Measurements from ENCODE around the gene TIAM2.
"Not testable (repeated sequence)": the region's sequence is repeated elsewhere in the genome, so short reads cannot be mapped to it uniquely, and the experiment has no call there.

Gene TIAM2

DNA sequence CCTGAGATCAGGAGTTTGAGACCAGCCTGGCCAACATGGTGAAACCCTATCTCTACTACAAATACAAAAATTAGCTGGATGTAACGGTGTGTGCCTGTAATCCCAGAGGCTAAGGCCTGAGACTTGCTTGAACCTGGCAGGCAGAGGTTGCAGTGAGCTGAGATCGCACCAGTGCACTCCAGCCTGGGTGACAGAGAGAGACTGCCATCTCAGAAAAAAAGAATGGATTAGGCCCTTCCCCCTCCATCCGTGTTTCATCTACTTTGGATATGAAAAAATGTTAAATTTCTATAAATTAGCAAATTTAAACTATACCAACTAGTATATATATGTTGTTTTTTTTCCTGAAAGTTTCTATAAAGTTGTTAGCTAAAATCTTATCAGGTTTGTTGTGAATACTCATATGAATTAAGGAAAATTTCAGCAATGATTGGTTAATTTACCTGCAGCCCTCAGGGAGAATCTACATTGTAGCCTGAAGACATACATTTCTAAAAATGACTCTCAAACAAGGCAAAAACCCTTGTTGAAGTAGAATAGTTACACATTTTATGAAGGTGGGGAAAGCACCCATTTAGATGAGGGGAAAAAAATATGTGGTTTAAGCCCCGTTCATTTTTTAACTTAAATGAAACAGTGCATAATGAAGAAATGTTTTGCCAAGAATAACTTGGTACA is 120.9 kb downstream of the TIAM2 start:
- H3K4me3 ChIP-seq (replicated peaks in 1 of 2; ENCODE audit: low read depth in 2 of 2, low read length in 2 of 2), result no peak overlapping the region
- DNase-seq (ENCODE audit: low read depth in 2 of 2), result no peak
- TF ChIP-seq, protein P1, sequence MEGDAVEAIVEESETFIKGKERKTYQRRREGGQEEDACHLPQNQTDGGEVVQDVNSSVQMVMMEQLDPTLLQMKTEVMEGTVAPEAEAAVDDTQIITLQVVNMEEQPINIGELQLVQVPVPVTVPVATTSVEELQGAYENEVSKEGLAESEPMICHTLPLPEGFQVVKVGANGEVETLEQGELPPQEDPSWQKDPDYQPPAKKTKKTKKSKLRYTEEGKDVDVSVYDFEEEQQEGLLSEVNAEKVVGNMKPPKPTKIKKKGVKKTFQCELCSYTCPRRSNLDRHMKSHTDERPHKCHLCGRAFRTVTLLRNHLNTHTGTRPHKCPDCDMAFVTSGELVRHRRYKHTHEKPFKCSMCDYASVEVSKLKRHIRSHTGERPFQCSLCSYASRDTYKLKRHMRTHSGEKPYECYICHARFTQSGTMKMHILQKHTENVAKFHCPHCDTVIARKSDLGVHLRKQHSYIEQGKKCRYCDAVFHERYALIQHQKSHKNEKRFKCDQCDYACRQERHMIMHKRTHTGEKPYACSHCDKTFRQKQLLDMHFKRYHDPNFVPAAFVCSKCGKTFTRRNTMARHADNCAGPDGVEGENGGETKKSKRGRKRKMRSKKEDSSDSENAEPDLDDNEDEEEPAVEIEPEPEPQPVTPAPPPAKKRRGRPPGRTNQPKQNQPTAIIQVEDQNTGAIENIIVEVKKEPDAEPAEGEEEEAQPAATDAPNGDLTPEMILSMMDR (IDR thresholded peaks at IDR 0.05; ENCODE audit: low read depth, low read length), result no peak

GRCh38 chr6:155116571-155116910 is 121.4 kb downstream of the TIAM2 start:
- TF ChIP-seq, protein P1 (IDR thresholded peaks at IDR 0.05; ENCODE audit: low read depth, low read length), result no peak
- DNase-seq (ENCODE audit: low read depth in 2 of 2), result no peak
- H3K4me3 ChIP-seq (replicated peaks in 1 of 2; ENCODE audit: low read depth in 2 of 2, low read length in 2 of 2), result no peak overlapping the region

- peak; percentile 76 to 80 for DNase-seq (ENCODE audit: low read depth in 2 of 2)
- TF ChIP-seq, protein P1 (IDR thresholded peaks at IDR 0.05; ENCODE audit: low read depth, low read length), result no peak
These were observed 122.1 kb downstream of the TIAM2 start for GRCh38 chr6:155117256-155117655.

GRCh38 chr6:155117785-155118184 is 122.7 kb downstream of the TIAM2 start:
- TF ChIP-seq, protein P1 (IDR thresholded peaks at IDR 0.05; ENCODE audit: low read depth, low read length), result no peak
- no peak overlapping the region for H3K4me3 ChIP-seq (replicated peaks in 1 of 2; ENCODE audit: low read depth in 2 of 2, low read length in 2 of 2)
- DNase-seq (ENCODE audit: low read depth in 2 of 2), result no peak

More at GRCh38 chr6:155117256-155117655, 122.1 kb downstream of the TIAM2 start:
- no peak overlapping the region for H3K4me3 ChIP-seq (replicated peaks in 1 of 2; ENCODE audit: low read depth in 2 of 2, low read length in 2 of 2)

DNA sequence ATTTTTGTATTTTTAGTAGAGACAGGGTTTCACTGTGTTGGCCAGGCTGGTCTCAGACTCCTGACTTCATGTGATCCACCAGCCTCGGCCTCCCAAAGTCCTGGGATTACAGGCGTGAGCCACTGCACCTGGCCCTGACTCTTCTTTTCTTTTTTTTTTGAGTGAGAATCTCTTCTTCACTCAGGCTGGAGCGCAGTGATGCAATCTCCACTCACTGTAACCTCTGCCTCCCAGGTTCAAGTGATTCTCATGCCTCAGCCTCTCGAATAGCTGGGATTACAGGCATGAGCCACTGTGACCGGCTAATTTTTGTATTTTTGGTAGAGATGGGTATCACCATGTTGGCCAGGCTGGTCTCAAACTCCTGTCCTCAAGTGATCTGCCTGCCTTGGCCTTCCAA is 124.1 kb downstream of the TIAM2 start:
- not testable (repeated sequence) for H3K4me3 ChIP-seq (replicated peaks in 1 of 2; ENCODE audit: low read depth in 2 of 2, low read length in 2 of 2); DNase-seq (ENCODE audit: low read depth in 2 of 2)

DNA sequence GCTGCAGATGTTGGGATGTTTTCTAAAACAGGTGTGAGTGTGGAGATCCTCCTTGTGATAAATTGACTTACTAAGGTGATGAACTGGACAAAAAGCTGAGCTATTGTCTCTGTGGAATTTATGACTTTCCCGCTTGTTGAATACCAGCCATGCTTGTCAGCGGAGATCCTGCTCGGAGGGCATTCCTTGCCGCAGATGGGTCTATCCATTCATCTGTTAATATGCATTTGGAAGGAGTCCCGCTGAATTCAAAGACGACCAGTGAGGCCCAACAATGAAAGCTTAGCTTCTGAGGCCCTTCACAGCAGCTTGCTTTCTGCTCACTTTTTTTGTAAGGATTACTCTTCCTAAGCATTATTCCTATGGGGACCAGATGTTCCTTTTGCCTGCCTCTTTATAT is 124.9 kb downstream of the TIAM2 start:
- TF ChIP-seq, protein P1 (IDR thresholded peaks at IDR 0.05; ENCODE audit: low read depth, low read length), result no peak
- no peak overlapping the region for H3K4me3 ChIP-seq (replicated peaks in 1 of 2; ENCODE audit: low read depth in 2 of 2, low read length in 2 of 2)
- no peak for DNase-seq (ENCODE audit: low read depth in 2 of 2)

- TF ChIP-seq, protein P1 (IDR thresholded peaks at IDR 0.05; ENCODE audit: low read depth, low read length), result no peak
- DNase-seq (ENCODE audit: low read depth in 2 of 2), result no peak
- no peak overlapping the region for H3K4me3 ChIP-seq (replicated peaks in 1 of 2; ENCODE audit: low read depth in 2 of 2, low read length in 2 of 2)
These were observed 126.2 kb downstream of the TIAM2 start for GRCh38 chr6:155121294-155121693.

Data from cardiac fibroblast (primary cell).